HG03469 (cell line): Measurements from ENCODE around the gene CD180.
A peak's percentile ranks its signal among the peaks of the same experiment; 100 is the strongest.

Source experiments
- ATAC-seq: cut with Tn5 transposase; IDR thresholded peaks from one replicate; pipeline ENCODE4 v1.9.1; 2021; ENCODE audit warnings: mild to moderate bottlenecking, moderate library complexity, moderate number of reproducible peaks; ENCODE audit not compliant: unreplicated experiment

CD180 gene

DNA sequence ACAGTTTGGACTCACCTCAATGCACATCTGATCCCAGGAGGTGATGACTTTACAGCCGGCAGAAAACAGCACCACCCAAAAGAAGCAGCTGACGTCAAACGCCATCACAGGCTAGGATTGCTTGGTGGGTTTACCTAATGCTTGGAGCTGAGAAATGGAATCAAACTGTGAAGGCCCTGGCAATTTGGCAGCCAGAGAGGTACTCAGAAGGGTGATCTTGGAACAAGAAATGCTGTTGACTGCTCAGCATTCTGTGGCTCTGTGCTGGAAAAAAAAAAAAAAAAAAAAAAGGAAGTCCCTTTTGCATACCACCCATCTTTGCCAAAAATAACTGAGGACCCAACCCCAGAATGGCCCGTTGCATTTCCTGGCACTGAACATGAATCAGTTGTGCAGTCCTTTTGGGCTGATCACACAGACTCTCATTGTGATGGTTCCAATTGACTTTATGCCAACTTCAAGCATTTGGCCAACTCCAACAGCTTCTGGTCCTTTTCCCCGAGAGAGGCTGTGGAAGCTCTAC lies at the start of gene CD180:
CD180 (minus strand) TSS at position 263 of the 523 bp plus-strand sequence; CDS start at position 105, 158 bp downstream.
- no peak for ATAC-seq

- ATAC-seq: no peak
Observed at GRCh38 chr5:67246108-67246507, 49.5 kb upstream of the CD180 start.

- no peak for ATAC-seq
Observed at GRCh38 chr5:67245259-67245846, 48.8 kb upstream of the CD180 start.

- ATAC-seq: no peak
Observed at GRCh38 chr5:67244345-67244793, 47.8 kb upstream of the CD180 start.

DNA sequence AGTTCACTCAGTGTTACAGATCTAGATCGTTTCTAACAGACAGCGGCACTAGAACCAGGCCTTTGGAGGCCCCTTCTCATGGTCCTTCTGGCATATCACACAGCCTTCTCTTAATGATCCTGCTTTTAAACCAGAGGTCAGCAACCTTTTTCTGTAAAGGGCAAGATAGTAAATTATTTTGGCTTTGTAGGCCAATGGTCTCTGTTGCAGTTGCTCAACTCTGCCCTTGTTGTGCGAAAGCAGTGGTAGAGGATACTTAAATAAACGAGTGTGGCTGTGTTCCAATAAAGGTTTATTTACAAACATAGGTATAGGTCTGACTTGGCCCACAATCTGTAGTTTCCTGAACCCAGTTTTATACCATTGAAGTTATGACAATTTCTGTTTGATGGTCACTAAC lies 47.3 kb upstream of the CD180 start:
- ATAC-seq: no peak

DNA sequence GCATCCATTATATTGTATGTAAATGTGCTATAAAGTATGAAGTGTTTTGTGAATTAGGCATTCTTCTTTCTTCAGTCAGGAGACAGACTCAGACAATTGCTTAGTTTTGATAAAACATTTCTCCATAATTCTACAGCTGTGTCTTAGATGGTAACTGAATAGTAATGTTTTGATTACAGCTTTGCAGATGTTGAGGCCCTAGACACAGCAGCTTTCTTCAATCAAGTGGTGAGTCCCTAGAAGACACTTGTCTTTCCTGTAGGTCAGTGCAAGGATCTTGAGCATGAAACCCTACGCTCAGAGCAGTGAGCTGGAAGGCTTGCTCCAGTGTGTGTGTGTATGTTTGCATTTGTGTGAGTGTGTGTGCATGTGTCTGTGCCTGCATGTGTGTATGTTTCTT lies 46.8 kb upstream of the CD180 start:
- ATAC-seq: no peak

DNA sequence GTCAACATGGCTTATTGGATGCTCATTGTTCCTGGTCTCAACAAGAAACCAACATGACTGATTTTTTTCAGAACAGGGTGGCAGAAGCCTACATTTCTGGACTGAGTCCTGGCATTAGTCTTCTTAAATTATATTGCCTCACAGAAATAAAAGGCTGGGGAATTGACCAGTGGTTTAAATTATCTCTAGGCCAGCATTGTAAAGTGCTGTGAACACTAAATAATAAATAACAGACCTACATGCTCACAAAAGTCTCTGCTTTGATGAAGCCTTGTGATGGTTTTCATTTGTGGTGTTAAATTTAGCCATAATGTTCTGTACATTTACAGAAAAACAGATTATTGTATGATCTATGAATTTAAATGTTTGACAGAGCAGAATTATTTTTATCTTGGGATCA lies 44.7 kb upstream of the CD180 start:
- no peak for ATAC-seq

GRCh38 chr5:67240846-67241245 lies 44.2 kb upstream of the CD180 start:
- no peak for ATAC-seq

DNA sequence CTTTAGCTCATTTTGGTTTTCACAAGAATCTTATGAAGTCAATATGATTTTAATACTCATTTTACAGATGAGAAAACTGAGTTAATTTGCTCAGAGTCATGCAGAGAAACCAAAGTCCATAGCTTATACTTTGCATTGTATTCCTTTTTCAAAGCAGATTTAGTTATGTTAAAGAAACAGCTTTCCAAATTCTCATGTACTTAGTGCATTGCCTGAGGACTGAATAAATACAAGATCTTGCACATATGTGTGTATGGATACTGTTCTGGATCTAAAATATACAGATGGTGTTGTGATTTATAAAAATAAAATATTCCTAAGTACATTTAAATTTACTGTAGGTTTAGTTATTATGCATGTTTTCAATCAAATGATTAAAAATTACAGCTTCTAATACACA lies 43.5 kb upstream of the CD180 start:
- no peak for ATAC-seq

- no peak for ATAC-seq
Observed at GRCh38 chr5:67238191-67238590, 41.6 kb upstream of the CD180 start.

GRCh38 chr5:67235399-67236110 lies 39.0 kb upstream of the CD180 start:
- no peak for ATAC-seq

DNA sequence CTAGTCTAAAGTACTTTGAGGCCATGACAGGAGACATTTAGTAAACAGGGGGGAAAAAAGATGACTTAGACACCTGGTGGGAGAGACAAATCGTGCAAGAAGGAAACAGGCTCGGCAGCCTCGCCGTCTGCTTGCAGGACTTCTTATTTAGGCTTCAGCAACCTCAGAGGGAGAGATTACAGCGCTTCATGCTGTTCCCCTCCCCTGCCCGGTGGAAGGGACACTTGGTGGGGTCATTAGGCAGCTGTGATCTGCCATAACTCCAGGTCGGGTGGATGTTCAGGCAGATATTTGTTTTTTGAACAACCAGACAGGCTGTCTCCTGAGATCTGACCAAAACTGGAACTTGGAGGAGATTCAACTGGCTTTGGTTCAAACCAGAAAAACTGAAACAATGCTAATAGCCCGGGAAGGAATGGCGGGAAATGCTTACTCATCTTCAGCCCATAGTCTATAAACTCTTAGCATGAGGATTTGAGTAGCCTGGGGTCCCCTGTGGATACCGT lies 38.1 kb upstream of the CD180 start:
- no peak for ATAC-seq

- ATAC-seq: no peak
Observed at GRCh38 chr5:67233075-67233474, 36.5 kb upstream of the CD180 start.

- no peak for ATAC-seq
Observed at GRCh38 chr5:67223211-67223610, 26.6 kb upstream of the CD180 start.

- peak; percentile 15 for ATAC-seq
Observed at GRCh38 chr5:67222243-67223025, 25.8 kb upstream of the CD180 start.

DNA sequence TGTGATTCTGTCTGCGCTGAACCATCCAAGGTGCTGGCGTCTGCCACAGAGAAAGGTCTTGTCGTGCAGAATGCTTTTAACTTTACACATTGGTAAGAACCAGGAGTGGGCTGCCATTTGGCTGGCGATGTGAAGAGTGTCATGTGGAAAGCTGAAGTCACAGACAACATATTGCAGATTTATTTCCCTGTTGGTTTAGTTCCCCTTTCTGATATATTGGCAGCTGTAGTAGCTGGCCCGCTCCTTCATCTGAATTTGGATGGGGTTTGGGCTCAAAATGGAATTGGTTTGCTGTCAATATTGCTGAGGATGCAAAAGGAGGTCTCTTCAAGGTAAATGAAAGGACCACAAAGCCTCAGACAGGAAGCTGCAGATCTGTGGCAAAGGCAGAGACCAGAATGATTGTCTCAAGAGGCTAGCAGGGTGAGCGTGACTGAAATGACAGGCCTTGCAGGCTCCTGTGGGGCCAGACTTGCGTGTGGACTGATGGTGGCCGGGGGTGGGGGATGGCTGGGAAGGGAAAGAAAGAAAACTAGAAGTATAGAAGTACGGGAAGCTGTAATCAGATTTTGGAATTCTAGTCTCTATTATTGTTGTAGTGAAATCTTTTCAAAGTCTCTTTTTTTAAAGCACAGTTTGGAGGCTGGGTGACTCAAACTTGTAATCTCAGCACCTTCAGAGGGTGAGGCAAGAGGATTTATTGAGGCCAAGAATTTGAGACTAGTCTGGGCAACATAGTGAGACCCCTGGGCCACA lies 25.1 kb upstream of the CD180 start:
- peak; percentile 88 for ATAC-seq

DNA sequence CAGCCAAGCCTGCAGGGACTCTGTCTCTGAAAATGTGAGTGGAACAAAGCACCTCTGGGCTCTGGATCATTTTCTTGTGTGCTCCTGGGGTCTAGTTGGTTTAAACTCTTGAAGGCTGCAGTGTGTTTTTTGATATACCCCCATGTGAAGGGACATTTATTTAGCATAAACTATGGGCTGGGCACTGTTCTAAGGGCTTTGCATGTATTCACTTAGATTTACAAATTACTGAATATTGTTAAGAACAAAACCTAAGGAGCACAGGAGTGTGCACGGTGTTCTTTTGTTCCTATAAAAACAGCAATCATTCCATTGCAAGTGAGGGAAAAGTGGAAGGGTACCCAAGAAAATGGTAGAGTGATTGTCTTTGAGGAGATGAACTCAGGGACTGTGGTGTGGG lies 20.0 kb upstream of the CD180 start:
- no peak for ATAC-seq

- peak; percentile 99 for ATAC-seq
Observed at GRCh38 chr5:67215519-67216471, 19.2 kb upstream of the CD180 start.

GRCh38 chr5:67214707-67215447 lies 18.3 kb upstream of the CD180 start:
- ATAC-seq: no peak
